H9 (cell line): ENCODE results near the gene TPCN2. TPM values are rescaled to one million over a fixed set of nuclear protein-coding genes. Genes with fewer than 3 reads are reported as not detected.

Experiments
- DNase-seq: peaks from one replicate; pipeline ENCODE4 v3.0.0-alpha.2; 2017
- H2AFZ ChIP-seq: one replicate; pipeline ENCODE4 v1.6.1; 2013; ENCODE audit warnings: mild to moderate bottlenecking, low read length, control low read depth, moderate library complexity
- H2AK5ac ChIP-seq: 2 replicates; pipeline ENCODE4 v1.6.1; 2013; ENCODE audit warnings: low read length, control low read depth, mixed read lengths; ENCODE audit not compliant: insufficient read length
- H2BK120ac ChIP-seq: one replicate; pipeline ENCODE4 v1.6.1; 2013; ENCODE audit warnings: low read depth, mild to moderate bottlenecking, low read length, control low read depth, inconsistent platforms; ENCODE audit not compliant: poor library complexity, severe bottlenecking
- H2BK12ac ChIP-seq: 2 replicates; pipeline ENCODE4 v1.6.1; 2013; ENCODE audit warnings: low read length, control low read depth, mixed read lengths, low read depth; ENCODE audit not compliant: insufficient read length
- H2BK15ac ChIP-seq: 2 replicates; pipeline ENCODE4 v1.6.1; 2013; ENCODE audit warnings: low read depth, low read length, control low read depth
- H2BK20ac ChIP-seq: one replicate; pipeline ENCODE4 v1.6.1; 2013; ENCODE audit warnings: low read depth, mild to moderate bottlenecking, low read length, control low read depth, inconsistent platforms; ENCODE audit not compliant: poor library complexity, severe bottlenecking
- H2BK5ac ChIP-seq: 2 replicates; pipeline ENCODE4 v1.6.1; 2013; ENCODE audit warnings: low read length, control low read depth, mixed read lengths; ENCODE audit not compliant: insufficient read length
- H3K14ac ChIP-seq: 2 replicates; pipeline ENCODE4 v1.6.1; 2013; ENCODE audit warnings: low read length, control low read depth; ENCODE audit not compliant: insufficient read depth
- H3K18ac ChIP-seq: 2 replicates; pipeline ENCODE4 v1.6.1; 2013; ENCODE audit warnings: low read depth, mild to moderate bottlenecking, mixed read lengths, low read length, control low read depth; ENCODE audit not compliant: insufficient read length
- H3K23ac ChIP-seq: 2 replicates; pipeline ENCODE4 v1.6.1; 2013; ENCODE audit warnings: low read length, control low read depth, mixed read lengths, low read depth; ENCODE audit not compliant: insufficient read length
- H3K23me2 ChIP-seq: 2 replicates; pipeline ENCODE4 v1.6.1; 2013; ENCODE audit warnings: low read depth, mild to moderate bottlenecking, mixed read lengths, low read length, control low read depth; ENCODE audit not compliant: insufficient read length, poor library complexity, severe bottlenecking
- H3K27ac ChIP-seq: 2 replicates; pipeline ENCODE4 v1.5.1; 2013; ENCODE audit warnings: low read length, control low read depth, mixed read lengths, low read depth; ENCODE audit not compliant: insufficient read length
- H3K27me3 ChIP-seq: 2 replicates; pipeline ENCODE4 v1.6.1; 2013; ENCODE audit warnings: low read length, control low read depth, inconsistent platforms; ENCODE audit not compliant: insufficient read depth
- H3K4ac ChIP-seq: 2 replicates; pipeline ENCODE4 v1.6.1; 2013; ENCODE audit warnings: low read depth, mild to moderate bottlenecking, control low read depth, inconsistent platforms, low read length, moderate library complexity
- H3K4me1 ChIP-seq: 2 replicates; pipeline ENCODE4 v1.6.1; 2013; ENCODE audit warnings: low read length, control low read depth, inconsistent platforms; ENCODE audit not compliant: insufficient read depth
- H3K4me2 ChIP-seq: 2 replicates; pipeline ENCODE4 v1.6.1; 2013; ENCODE audit warnings: low read length, control low read depth, mixed read lengths; ENCODE audit not compliant: insufficient read length, insufficient read depth
- H3K56ac ChIP-seq: 2 replicates; pipeline ENCODE4 v1.6.1; 2013; ENCODE audit warnings: low read depth, mild to moderate bottlenecking, mixed read lengths, low read length, control low read depth; ENCODE audit not compliant: insufficient read length
- H3K79me1 ChIP-seq: 2 replicates; pipeline ENCODE4 v1.6.1; 2013; ENCODE audit warnings: low read depth, mild to moderate bottlenecking, moderate library complexity, low read length, control low read depth, inconsistent platforms; ENCODE audit not compliant: insufficient read depth, poor library complexity, severe bottlenecking
- H3K79me2 ChIP-seq: 2 replicates; pipeline ENCODE4 v1.6.1; 2013; ENCODE audit warnings: low read length, control low read depth, inconsistent platforms; ENCODE audit not compliant: insufficient read depth
- H3K9ac ChIP-seq: 2 replicates; pipeline ENCODE4 v1.6.1; 2013; ENCODE audit warnings: low read length, control low read depth, mixed read lengths; ENCODE audit not compliant: insufficient read length; ENCODE audit errors: extremely low read depth
- H3K9me3 ChIP-seq: one replicate; pipeline ENCODE4 v1.6.1; 2013; ENCODE audit warnings: low read depth, low read length, inconsistent platforms; ENCODE audit not compliant: control insufficient read depth
- H3T11ph ChIP-seq: one replicate; pipeline ENCODE4 v1.6.1; 2013; ENCODE audit warnings: mild to moderate bottlenecking, low read length, control low read depth, inconsistent platforms
- H4K20me1 ChIP-seq: one replicate; pipeline ENCODE4 v1.6.1; 2013; ENCODE audit not compliant: control insufficient read depth, insufficient read length, insufficient read depth
- H4K5ac ChIP-seq: 2 replicates; pipeline ENCODE4 v1.6.1; 2013; ENCODE audit warnings: low read depth, mild to moderate bottlenecking, mixed read lengths, low read length, control low read depth; ENCODE audit not compliant: insufficient read length
- H4K8ac ChIP-seq: replicated peaks from 2 replicates; pipeline ENCODE4 v1.6.1; 2013; ENCODE audit warnings: low read length, control low read depth, mixed read lengths, low read depth; ENCODE audit not compliant: insufficient read length
- H4K91ac ChIP-seq: 2 replicates; pipeline ENCODE4 v1.6.1; 2013; ENCODE audit warnings: low read depth, mild to moderate bottlenecking, moderate library complexity, mixed read lengths, low read length, control low read depth; ENCODE audit not compliant: insufficient read length
- H3K27ac Mint-ChIP-seq, 3 experiments: 2 replicates in 2 of 3; 3 replicates in 1 of 3; pipeline ENCODE4 v1.8.0; 2020 to 2021; ENCODE audit warnings: mixed read lengths in 3 of 3, mild to moderate bottlenecking in 1 of 3, moderate library complexity in 1 of 3
- H3K27me3 Mint-ChIP-seq: 2 replicates; pipeline ENCODE4 v1.8.0; 2021; ENCODE audit warnings: low read depth, mild to moderate bottlenecking, moderate library complexity, mixed read lengths
- H3K36me3 Mint-ChIP-seq, 3 experiments: 2 replicates in 2 of 3; 3 replicates in 1 of 3; pipeline ENCODE4 v1.8.0; 2020 to 2021; ENCODE audit warnings: low read depth in 3 of 3, mixed read lengths in 3 of 3; ENCODE audit not compliant: insufficient read depth in 1 of 3
- H3K4me1 Mint-ChIP-seq, 2 experiments: 2 replicates each; pipeline ENCODE4 v1.8.0; 2020; ENCODE audit warnings: mixed read lengths in 2 of 2
- H3K4me3 Mint-ChIP-seq, 2 experiments: 2 replicates in 1 of 2; 3 replicates in 1 of 2; pipeline ENCODE4 v1.8.0; 2020 to 2021; ENCODE audit warnings: mild to moderate bottlenecking in 2 of 2, mixed read lengths in 2 of 2, moderate library complexity in 1 of 2
- H3K9me3 Mint-ChIP-seq, 2 experiments: 2 replicates in 1 of 2; 3 replicates in 1 of 2; pipeline ENCODE4 v1.8.0; 2020; ENCODE audit warnings: mild to moderate bottlenecking in 2 of 2, mixed read lengths in 2 of 2, moderate library complexity in 1 of 2
- WGBS: extraction: QIAGEN DNeasy Blood & Tissue Kit; methylation state at CpG from one replicate; pipeline ENCODE4 v1.1.7; 2013; ENCODE audit warnings: missing lambda C conversion rate, low lambda C conversion rate, mixed read lengths; ENCODE audit not compliant: insufficient read length; ENCODE audit errors: extremely low coverage; 5-methylcytosine and 5-hydroxymethylcytosine counted together
- total RNA-seq: library from RNA; stranded (reverse); gene quantifications from 2 replicates; pipeline ENCODE4 v1.2.1, GENCODE V29; 2021
- TF ChIP-seq, protein P1 (sequence below): fragments of 200-600 bp; sonication (generic); conservative IDR thresholded peaks from 3 replicates; pipeline ENCODE4 v1.8.0; 2021; ENCODE audit warnings: antibody characterized with exemption, mild to moderate bottlenecking

Gene TPCN2
- total RNA-seq, 1 experiment from 2014 or later: 16.8 TPM

DNA sequence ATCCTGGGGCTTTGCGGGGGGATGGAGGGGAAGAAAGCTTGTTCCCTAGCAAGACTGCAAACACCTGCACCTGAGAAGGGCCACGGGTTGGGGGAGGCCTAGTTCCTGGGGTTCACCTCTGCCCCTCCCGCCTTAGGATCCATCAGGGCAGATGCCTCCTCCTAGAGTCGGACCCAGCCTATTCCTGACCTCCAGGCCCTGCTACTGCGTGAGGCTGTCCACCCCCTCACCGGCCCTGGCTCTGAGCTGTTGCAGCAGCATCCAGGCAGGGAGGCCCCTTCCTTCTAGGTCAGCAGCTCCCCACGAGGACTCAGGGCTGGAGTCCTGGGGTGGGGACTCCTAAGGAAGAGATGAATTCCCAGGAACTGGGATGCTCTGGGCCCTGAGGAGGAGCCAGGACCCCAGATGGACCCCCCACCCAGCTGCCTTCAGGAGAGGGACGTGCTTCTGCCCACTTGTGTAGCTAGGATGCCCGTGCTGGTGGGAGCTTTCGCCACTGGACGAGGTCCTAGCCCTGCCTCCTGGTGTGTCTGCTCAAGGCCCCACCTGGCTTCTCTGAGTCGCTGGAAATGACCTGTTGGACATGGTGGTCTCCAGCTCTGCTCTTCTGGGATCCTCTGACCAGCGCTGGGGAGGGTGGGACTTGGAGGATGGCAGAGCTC lies 46.0 kb upstream of the TPCN2 start:
- Histone ChIP-seq H3K4me1 (no peaks in the 10 kb centered on the region), H2BK120ac (no peak overlapping the region), H3K79me1 (no peaks in the 10 kb centered on the region), H3K23ac (no peak overlapping the region), H2BK5ac (no peak overlapping the region), H2BK20ac (no peak overlapping the region), H2BK12ac (no peak overlapping the region), H3K4me2 (no peak overlapping the region), H3K9me3 (no peaks in the 10 kb centered on the region), H4K8ac (no peak overlapping the region), H3K4ac (no peak overlapping the region; the same call in 1 of the 2 replicates), H2BK15ac (no peak overlapping the region), H3K27me3 (no peaks in the 10 kb centered on the region), H3K79me2 (no peaks in the 10 kb centered on the region), H2AFZ (no peak overlapping the region), H3K9ac (no peak overlapping the region), H3K18ac (no peak overlapping the region), H3K14ac (no peak overlapping the region; the same call in 1 of the 2 replicates), H3T11ph (no peak overlapping the region), H4K5ac (no peak overlapping the region), H4K91ac (no peak overlapping the region), H4K20me1 (no peaks in the 10 kb centered on the region), H3K56ac (no peak overlapping the region), H2AK5ac (no peak overlapping the region), H3K23me2 (no peaks in the 10 kb centered on the region), H3K27ac (no peak overlapping the region)
- Mint-ChIP-seq H3K4me3 (no peak overlapping the region), H3K27ac (no peak overlapping the region; a peak in 1 of 7 replicates), H3K36me3 (peaks cover 0 to 5% (median 0%) of the 10 kb centered on the region in 3 experiments; a peak in 4 of 7 replicates), H3K9me3 (no peaks in the 10 kb centered on the region; a peak in 1 of 5 replicates), H3K27me3 (no peaks in the 10 kb centered on the region), H3K4me1 (peaks cover 10 to 19% of the 10 kb centered on the region in 2 experiments)
- peak; percentile 20 for DNase-seq
- TF ChIP-seq, protein P1, sequence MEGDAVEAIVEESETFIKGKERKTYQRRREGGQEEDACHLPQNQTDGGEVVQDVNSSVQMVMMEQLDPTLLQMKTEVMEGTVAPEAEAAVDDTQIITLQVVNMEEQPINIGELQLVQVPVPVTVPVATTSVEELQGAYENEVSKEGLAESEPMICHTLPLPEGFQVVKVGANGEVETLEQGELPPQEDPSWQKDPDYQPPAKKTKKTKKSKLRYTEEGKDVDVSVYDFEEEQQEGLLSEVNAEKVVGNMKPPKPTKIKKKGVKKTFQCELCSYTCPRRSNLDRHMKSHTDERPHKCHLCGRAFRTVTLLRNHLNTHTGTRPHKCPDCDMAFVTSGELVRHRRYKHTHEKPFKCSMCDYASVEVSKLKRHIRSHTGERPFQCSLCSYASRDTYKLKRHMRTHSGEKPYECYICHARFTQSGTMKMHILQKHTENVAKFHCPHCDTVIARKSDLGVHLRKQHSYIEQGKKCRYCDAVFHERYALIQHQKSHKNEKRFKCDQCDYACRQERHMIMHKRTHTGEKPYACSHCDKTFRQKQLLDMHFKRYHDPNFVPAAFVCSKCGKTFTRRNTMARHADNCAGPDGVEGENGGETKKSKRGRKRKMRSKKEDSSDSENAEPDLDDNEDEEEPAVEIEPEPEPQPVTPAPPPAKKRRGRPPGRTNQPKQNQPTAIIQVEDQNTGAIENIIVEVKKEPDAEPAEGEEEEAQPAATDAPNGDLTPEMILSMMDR: no peak
- no CpG with 5 or more reads among the region's 13 CpGs for WGBS
